K562 (cell line): ENCODE data around the gene EDDM3A. TPM values are rescaled to one million over a fixed set of nuclear protein-coding genes. Genes with fewer than 3 reads are reported as not detected.

Experiments used
- ATAC-seq: fragments of 200-7000 bp; cut with Tn5 transposase; 3 replicates; pipeline ENCODE4 v1.9.1; 2020; ENCODE audit warnings: moderate library complexity
- BruUV-seq: library from RNA; stranded (reverse); fragments of 400-500 nt; replicated peaks from 2 replicates; lab custom pipeline; 2021; lab: Mats Ljungman, UMichigan
- CTCF ChIA-PET: fragments of 300-600 bp; formaldehyde crosslinking; extraction: SDS; loops from one replicate; lab custom pipeline; 2021; ENCODE audit warnings: low intra/inter-chr PET ratio; lab: Yijun Ruan, JAX
- POLR2A ChIA-PET: fragments of 300-600, 350-650 bp; sonication (Branson Sonifier 250); formaldehyde crosslinking; extraction: SDS; loops from one replicate; lab custom pipeline; 2021; ENCODE audit warnings: antibody characterized with exemption, inconsistent platforms; lab: Yijun Ruan, JAX
- DNase-seq, 4 experiments: peaks; one replicate each; pipeline versions ENCODE4 v3.0.0 to v3.0.0-alpha.2; 2011 to 2018; ENCODE audit warnings: low spot score in 3 of 4, mixed read lengths in 3 of 4; ENCODE audit errors: extremely low read depth in 1 of 4
- FAIRE-seq: peaks from 2 replicates; lab custom pipeline; 2011; peaks lifted over from hg19 to GRCh38; lab: Jason Lieb, UNC
- H2AFZ ChIP-seq: 2 replicates; pipeline ENCODE4 v1.6.0; 2011; ENCODE audit warnings: low read depth, low read length, control low read depth, inconsistent platforms
- H3K27ac ChIP-seq: fragments of 200-600 bp; 3 replicates; pipeline ENCODE4 v1.8.0; 2011; ENCODE audit warnings: low read depth, mild to moderate bottlenecking, control low read depth, inconsistent platforms, low read length, moderate library complexity, mixed read lengths; ENCODE audit errors: extremely low read depth
- H3K27me3 ChIP-seq, 2 experiments: fragments of 300-600 bp in 1 of 2; 2 replicates in 1 of 2; 3 replicates in 1 of 2; pipeline versions ENCODE4 v1.6.0 to v1.8.0; 2011; ENCODE audit warnings: inconsistent platforms in 2 of 2, low read length in 2 of 2, mild to moderate bottlenecking in 1 of 2, mixed read lengths in 1 of 2, moderate library complexity in 1 of 2; ENCODE audit not compliant: control insufficient read depth in 2 of 2, insufficient read depth in 2 of 2
- H3K36me3 ChIP-seq: fragments of 300-600 bp; 3 replicates; pipeline ENCODE4 v1.8.0; 2011; ENCODE audit warnings: mild to moderate bottlenecking, low read length, inconsistent platforms; ENCODE audit not compliant: control insufficient read depth, insufficient read depth
- H3K4me1 ChIP-seq, 2 experiments: fragments of 200-600 bp in 1 of 2; replicated peaks in 1 of 2; 2 replicates in 1 of 2; 3 replicates in 1 of 2; pipeline versions ENCODE4 v1.5.1 to v1.8.0; 2011; ENCODE audit warnings: inconsistent platforms in 2 of 2, low read length in 2 of 2, mild to moderate bottlenecking in 1 of 2, mixed read lengths in 1 of 2, moderate library complexity in 1 of 2; ENCODE audit not compliant: control insufficient read depth in 2 of 2, insufficient read depth in 2 of 2
- H3K4me2 ChIP-seq: 2 replicates; pipeline ENCODE4 v1.6.1; 2011; ENCODE audit warnings: low read length, control low read depth, inconsistent platforms, mixed read lengths; ENCODE audit not compliant: insufficient read depth
- H3K4me3 ChIP-seq: fragments of 200-600 bp; sonication (generic), shearing (Covaris generic); 2 replicates; pipeline ENCODE4 v1.5.1; 2016; ENCODE audit warnings: control low read depth, inconsistent platforms
- H3K79me2 ChIP-seq: fragments of 200-600 bp; 3 replicates; pipeline ENCODE4 v1.8.0; 2011; ENCODE audit warnings: low read length, inconsistent platforms; ENCODE audit not compliant: control insufficient read depth, insufficient read depth
- H3K9ac ChIP-seq, 2 experiments: 2 replicates each; pipeline versions ENCODE4 v1.6.0 to v1.6.1; 2011; ENCODE audit warnings: low read depth in 2 of 2, low read length in 2 of 2, control low read depth in 1 of 2, inconsistent platforms in 1 of 2, mild to moderate bottlenecking in 1 of 2, mixed read lengths in 1 of 2; ENCODE audit not compliant: insufficient read depth in 1 of 2
- H3K9me1 ChIP-seq: one replicate; pipeline ENCODE4 v1.6.0; 2011; ENCODE audit warnings: inconsistent platforms, mild to moderate bottlenecking, low read length, moderate library complexity; ENCODE audit not compliant: control insufficient read depth, insufficient read depth
- H3K9me3 ChIP-seq: replicated peaks from 2 replicates; pipeline ENCODE4 v1.5.1; 2011; ENCODE audit warnings: low read depth, low read length, inconsistent platforms; ENCODE audit not compliant: control insufficient read depth, insufficient read depth
- H4K20me1 ChIP-seq: replicated peaks from 2 replicates; pipeline ENCODE4 v1.6.1; 2011; ENCODE audit warnings: low read length, inconsistent platforms, mixed read lengths; ENCODE audit not compliant: control insufficient read depth, insufficient read depth
- BHLHE40 ChIP-seq: IDR thresholded peaks from 2 replicates; pipeline ENCODE4 v1.6.1; 2011; ENCODE audit warnings: low read length, improper control_type of control experiment
- ELF1 ChIP-seq: fragments of 200-800 bp; sonication (Bioruptor generic); IDR thresholded peaks from 2 replicates; pipeline ENCODE4 v1.6.1; 2016; ENCODE audit warnings: missing genetic modification characterization, missing compliant biosample characterization
- HNRNPL ChIP-seq: fragments of 200-400 bp; formaldehyde crosslinking; IDR thresholded peaks from 2 replicates; pipeline ENCODE4 v1.6.1; 2017; ENCODE audit warnings: low read depth, mild to moderate bottlenecking, low read length
- KLF13 ChIP-seq: fragments of 450-650 bp; IDR thresholded peaks from 2 replicates; pipeline ENCODE4 v1.6.1; 2016; ENCODE audit warnings: missing genetic modification characterization, low read depth, mild to moderate bottlenecking, missing compliant biosample characterization, moderate library complexity, borderline replicate concordance
- NEUROD1 ChIP-seq: fragments of 150-350 bp; IDR thresholded peaks from 2 replicates; pipeline ENCODE4 v1.6.1; 2014; ENCODE audit warnings: borderline replicate concordance, low read length, low read depth; ENCODE audit not compliant: partially characterized antibody
- NONO ChIP-seq, 2 experiments: fragments of 200-400 bp in 1 of 2; fragments of 450-650 bp in 1 of 2; formaldehyde crosslinking in 1 of 2; IDR thresholded peaks; 2 replicates each; pipeline ENCODE4 v1.6.1; 2017; ENCODE audit warnings: low read depth in 2 of 2, mild to moderate bottlenecking in 2 of 2, moderate library complexity in 2 of 2, low read length in 1 of 2
- SP1 ChIP-seq: sonication (generic); formaldehyde crosslinking; IDR thresholded peaks from 2 replicates; pipeline ENCODE4 v1.8.1; 2022; ENCODE audit warnings: mild to moderate bottlenecking, missing genetic modification reagents
- WHSC1 ChIP-seq: IDR thresholded peaks from one replicate; pipeline ENCODE4 v1.6.1; 2012; ENCODE audit warnings: low read length, control low read depth, inconsistent platforms
- WGBS: fragments of 100-300 bp; shearing (Covaris generic); methylation state at CpG from one replicate; pipeline ENCODE4 v1.1.6; 2016; ENCODE audit warnings: low coverage, mixed read lengths; ENCODE audit not compliant: insufficient coverage; ENCODE audit errors: missing lambda C conversion rate; 5-methylcytosine and 5-hydroxymethylcytosine counted together
- in situ Hi-C: fragments of 300-500 bp; cut with MboI; formaldehyde crosslinking; loops from 4 replicates; pipeline ENCODE4 v1.15.0; 2018; ENCODE audit warnings: inconsistent platforms, mixed read lengths
- intact Hi-C: fragments of 100-400 bp; cut with micrococcal nuclease; formaldehyde crosslinking; loops from 2 replicates; pipeline ENCODE4 v1.14.2; 2022
- polyA plus RNA-seq, 8 experiments: library from polyadenylated mRNA; depleted of rRNA in 4 of 8; stranded (reverse) in 5 of 8; unstranded in 3 of 8; fragments of >200 nt; fragmentation: Nextera tagmentation in 2 of 8; fragmentation: Illumina TruSeq in 1 of 8; extraction: Ambion mirVana in 2 of 8; extraction: Trizol in 1 of 8; gene quantifications; 2 replicates each; pipeline versions ENCODE4 v1.2.1 to v1.2.3, GENCODE V29; 2011 to 2014; ENCODE audit warnings: inconsistent platforms in 1 of 8, missing spikeins in 1 of 8
- total RNA-seq, 7 experiments: library from RNA; depleted of rRNA in 6 of 7; stranded (reverse); fragments of >200 nt in 6 of 7; fragmentation: Illumina TruSeq in 2 of 7; extraction: Trizol in 2 of 7; gene quantifications; 2 replicates each; pipeline versions ENCODE4 v1.2.1 to v1.2.3, GENCODE V29; 2011 to 2021; ENCODE audit warnings: low replicate concordance in 1 of 7
- TF ChIP-seq, protein P1 (sequence below): fragments of 450-650 bp; IDR thresholded peaks from 2 replicates; pipeline ENCODE4 v1.6.1; 2016; ENCODE audit warnings: low read depth, mild to moderate bottlenecking, moderate library complexity

The EDDM3A gene
- total and polyA plus RNA-seq, 9 of the 15 experiments (the other 6 are each of a cell fraction or from before 2014, with no cell fraction given): not detected

DNA sequence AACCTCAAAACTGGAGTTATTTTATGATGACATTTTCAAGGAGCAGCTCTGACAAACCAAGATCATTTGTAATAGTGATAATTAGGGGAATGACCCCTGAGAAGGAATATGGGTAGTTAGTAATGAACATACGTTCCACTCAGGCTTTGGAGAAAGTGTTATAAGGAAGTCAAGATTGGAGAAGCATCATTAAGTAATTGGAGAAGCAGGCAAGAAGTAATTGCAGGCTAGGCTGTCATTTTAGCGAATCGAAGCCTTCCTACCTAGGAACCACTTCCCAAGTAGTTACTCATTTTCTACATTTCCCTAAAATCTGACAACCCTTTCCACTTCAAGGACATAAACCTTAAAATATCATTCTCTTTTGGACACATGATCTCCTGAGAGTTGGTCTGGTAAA, 23.7 kb downstream of the EDDM3A start:
- H4K20me1 ChIP-seq: no peaks in the 10 kb centered on the region
- no peak overlapping the region for H3K4me2 ChIP-seq
- no peak overlapping the region for H2AFZ ChIP-seq
- FAIRE-seq (no peak), DNase-seq (no peak), ATAC-seq (no peak)
- no peak for TF ChIP-seq HNRNPL
- no peak for TF ChIP-seq WHSC1
- no peak for TF ChIP-seq ELF1 (tag)
- no peak for TF ChIP-seq SP1 (CRISPR knock-in tag)
- no peak for TF ChIP-seq KLF13 (tag)
- TF ChIP-seq NONO (IDR thresholded peaks at IDR 0.05; ENCODE audit: low read depth in 2 of 2, low read length in 1 of 2): no peak
- TF ChIP-seq BHLHE40: no peak
- H3K4me3 ChIP-seq: no peak overlapping the region
- ChIA-PET POLR2A (interaction anchor here (0.8 kb wide), 1 partner anchor 12 kb away, joined by 3 read pairs; the partner anchor contains the start of gene RNASE6), CTCF (no interaction called here)
- no peak overlapping the region for H3K9ac ChIP-seq
- no peaks in the 10 kb centered on the region for H3K9me3 ChIP-seq
- H3K36me3 ChIP-seq: no peaks in the 10 kb centered on the region
- H3K4me1 ChIP-seq: no peaks in the 10 kb centered on the region; a peak in 1 of 5 replicates
- H3K27me3 ChIP-seq: no peaks in the 10 kb centered on the region
- H3K79me2 ChIP-seq: no peaks in the 10 kb centered on the region
- no peaks in the 10 kb centered on the region for H3K9me1 ChIP-seq
- in situ Hi-C loops (no loop called here), intact Hi-C loops (no loop called here)
- BruUV-seq: no TSS peak
- no peak overlapping the region for H3K27ac ChIP-seq
- 54% methylated on average over 3 of the region's 3 CpGs for WGBS

GRCh38 chr14:20772650-20773049, 27.0 kb downstream of the EDDM3A start:
- no peak for FAIRE-seq

More at GRCh38 chr14:20772650-20773049, 27.0 kb downstream of the EDDM3A start:
- Histone ChIP-seq H3K4me3 (no peak overlapping the region), H3K9me3 (no peaks in the 10 kb centered on the region), H3K27me3 (no peaks in the 10 kb centered on the region), H3K27ac (no peak overlapping the region), H4K20me1 (no peaks in the 10 kb centered on the region), H3K9ac (no peak overlapping the region), H3K79me2 (no peaks in the 10 kb centered on the region), H3K9me1 (no peaks in the 10 kb centered on the region), H2AFZ (no peak overlapping the region), H3K36me3 (no peaks in the 10 kb centered on the region), H3K4me1 (no peaks in the 10 kb centered on the region), H3K4me2 (no peak overlapping the region)
- BruUV-seq: no TSS peak
- DNase-seq (no peak), ATAC-seq (no peak)
- intact Hi-C loops: no loop called here
- no peak for TF ChIP-seq NEUROD1
- TF ChIP-seq, protein P1, sequence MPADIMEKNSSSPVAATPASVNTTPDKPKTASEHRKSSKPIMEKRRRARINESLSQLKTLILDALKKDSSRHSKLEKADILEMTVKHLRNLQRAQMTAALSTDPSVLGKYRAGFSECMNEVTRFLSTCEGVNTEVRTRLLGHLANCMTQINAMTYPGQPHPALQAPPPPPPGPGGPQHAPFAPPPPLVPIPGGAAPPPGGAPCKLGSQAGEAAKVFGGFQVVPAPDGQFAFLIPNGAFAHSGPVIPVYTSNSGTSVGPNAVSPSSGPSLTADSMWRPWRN: no peak
- in situ Hi-C loops: no loop called here
- POLR2A ChIA-PET: no interaction called here
- WGBS: 56% methylated on average over 3 of the region's 3 CpGs
- CTCF ChIA-PET: no interaction called here
